ENCODE data around the gene NAA80. TPM values are rescaled to one million over a fixed set of nuclear protein-coding genes. Genes with fewer than 3 reads are reported as not detected.
A peak's percentile ranks its signal among the peaks of the same experiment; 100 is the strongest.

NAA80 gene
- total RNA-seq, 4 donors from 2014 or later, result 12.6 to 24.3 (median 15.9) TPM

- no peaks in the 10 kb centered on the region for H3K27me3 ChIP-seq
- WGBS, 2 donors, result 78 to 79% methylated on average over 13 of the region's 13 CpGs
- H3K9me3 ChIP-seq, result no peaks in the 10 kb centered on the region
- no peak for TF ChIP-seq POLR2A (IDR thresholded peaks at IDR 0.05)
- no peak for TF ChIP-seq EP300 (IDR thresholded peaks at IDR 0.05)
- no peak for TF ChIP-seq CTCF (IDR thresholded peaks at IDR 0.05)
- H3K4me1 ChIP-seq, result peaks cover 0 to 69% (median 27%) of the 10 kb centered on the region in 4 donors
- DNase-seq (ENCODE audit: low spot score in 2 of 2), result no peak
- H3K27ac ChIP-seq, result no peak overlapping the region
- no peak overlapping the region for H3K4me3 ChIP-seq
- peaks cover 0 to 7% (median 0%) of the 10 kb centered on the region in 3 donors for H3K36me3 ChIP-seq
Measured at GRCh38 chr3:50342813-50343633, 43.8 kb upstream of the NAA80 start.

- no peak for TF ChIP-seq EP300 (IDR thresholded peaks at IDR 0.05)
- TF ChIP-seq CTCF (IDR thresholded peaks at IDR 0.05), result no peak
- no peak for TF ChIP-seq POLR2A (IDR thresholded peaks at IDR 0.05)
- peak overlapping the region in 1 of 4 donors; percentile 68 for H3K4me3 ChIP-seq
- no peaks in the 10 kb centered on the region for H3K27me3 ChIP-seq
- H3K9me3 ChIP-seq, result no peaks in the 10 kb centered on the region
- 84 to 87% methylated on average over 13 of the region's 13 CpGs for WGBS, 2 donors
- H3K4me1 ChIP-seq, result peaks cover 0 to 66% (median 30%) of the 10 kb centered on the region in 4 donors
- H3K36me3 ChIP-seq, result no peaks in the 10 kb centered on the region
- H3K27ac ChIP-seq, result peak overlapping the region in 1 of 4 donors; percentile 98
- DNase-seq (ENCODE audit: low spot score in 2 of 2), result no peak
Measured at GRCh38 chr3:50341996-50342650, 42.9 kb upstream of the NAA80 start.

GRCh38 chr3:50341537-50341936 lies 42.3 kb upstream of the NAA80 start:
- no peaks in the 10 kb centered on the region for H3K36me3 ChIP-seq
- no peak for TF ChIP-seq EP300 (IDR thresholded peaks at IDR 0.05)
- no peak for TF ChIP-seq POLR2A (IDR thresholded peaks at IDR 0.05)
- no peak for TF ChIP-seq CTCF (IDR thresholded peaks at IDR 0.05)
- DNase-seq (ENCODE audit: low spot score in 2 of 2), result no peak
- 92 to 94% methylated on average over 9 of the region's 9 CpGs for whole genome bisulfite sequencing, 2 donors
- peaks cover 0 to 63% (median 30%) of the 10 kb centered on the region in 4 donors for H3K4me1 ChIP-seq
- H3K27me3 ChIP-seq, result no peaks in the 10 kb centered on the region
- no peaks in the 10 kb centered on the region for H3K9me3 ChIP-seq
- peak overlapping the region in 3 of 4 donors; percentile 97 to 100 (median 98) for H3K27ac ChIP-seq
- peak overlapping the region; percentile 47 to 68 (median 60) for H3K4me3 ChIP-seq

GRCh38 chr3:50340448-50341329 lies 41.5 kb upstream of the NAA80 start, which contains the start of gene RASSF1:
Gene RASSF1, minus strand, starts transcription at chr3:50340836. Its CDS starts 31 bp downstream, at chr3:50340805.
- 1 to 3% methylated on average over 42 to 53 of the region's 85 CpGs for WGBS, 2 donors
- peak within 1 kb of the TSS; percentile 47 to 68 (median 60) for H3K4me3 ChIP-seq
- peak; percentile 71 to 76 for DNase-seq (ENCODE audit: low spot score in 2 of 2)
- peaks cover 0 to 67% (median 38%) of the 10 kb centered on the region in 4 donors for H3K4me1 ChIP-seq
- no peaks in the 10 kb centered on the region for H3K27me3 ChIP-seq
- TF ChIP-seq POLR2A (IDR thresholded peaks at IDR 0.05) (peak; percentile 67 to 91), CTCF (IDR thresholded peaks at IDR 0.05) (no peak), EP300 (IDR thresholded peaks at IDR 0.05) (peak in 1 of 2 donors; percentile 70)
- peak within 1 kb of the TSS; percentile 63 to 100 (median 98) for H3K27ac ChIP-seq
- H3K9me3 ChIP-seq, result no peaks in the 10 kb centered on the region
- H3K36me3 ChIP-seq, result no peaks in the 10 kb centered on the region
